HEK293T (cell line): ENCODE data around the gene SLC15A3.

Experiments used
- CTCF ChIA-PET: fragments of 350-600 bp; formaldehyde crosslinking; extraction: SDS; loops from one replicate; lab custom pipeline; 2021; ENCODE audit warnings: antibody characterized with exemption, inconsistent platforms; lab: Yijun Ruan, JAX
- POLR2A ChIA-PET: fragments of 350-600 bp; formaldehyde crosslinking; extraction: SDS; loops from one replicate; lab custom pipeline; 2020; ENCODE audit warnings: antibody characterized with exemption, inconsistent platforms; lab: Yijun Ruan, JAX
- DNase-seq: peaks from one replicate; pipeline ENCODE4 v3.0.0; 2012; ENCODE audit warnings: mixed read lengths; ENCODE audit errors: extremely low spot score
- ARNT ChIP-seq: fragments of 450-650 bp; IDR thresholded peaks from 2 replicates; pipeline ENCODE4 v1.6.1; 2017; ENCODE audit warnings: mild to moderate bottlenecking
- BHLHE40 ChIP-seq: fragments of 450-650 bp; IDR thresholded peaks from 2 replicates; pipeline ENCODE4 v1.6.1; 2016; ENCODE audit warnings: mild to moderate bottlenecking, moderate library complexity, borderline replicate concordance
- CTBP1 ChIP-seq: fragments of 450-650 bp; IDR thresholded peaks from 2 replicates; pipeline ENCODE4 v1.6.1; 2016; ENCODE audit warnings: borderline replicate concordance
- ELF4 ChIP-seq: fragments of 450-650 bp; IDR thresholded peaks from 2 replicates; pipeline ENCODE4 v1.6.1; 2017; ENCODE audit warnings: antibody characterized with exemption
- FOXA1 ChIP-seq: fragments of 450-650 bp; IDR thresholded peaks from 2 replicates; pipeline ENCODE4 v1.6.1; 2016; ENCODE audit warnings: mild to moderate bottlenecking
- FOXK2 ChIP-seq: fragments of 450-650 bp; IDR thresholded peaks from 2 replicates; pipeline ENCODE4 v1.6.1; 2016; ENCODE audit warnings: mild to moderate bottlenecking
- FOXM1 ChIP-seq: fragments of 450-650 bp; IDR thresholded peaks from 2 replicates; pipeline ENCODE4 v1.6.1; 2017; ENCODE audit warnings: mild to moderate bottlenecking, borderline replicate concordance
- HDGF ChIP-seq: fragments of 450-650 bp; IDR thresholded peaks from 2 replicates; pipeline ENCODE4 v1.6.1; 2017; ENCODE audit warnings: antibody characterized with exemption, borderline replicate concordance
- L3MBTL2 ChIP-seq: fragments of 450-650 bp; conservative IDR thresholded peaks from 2 replicates; pipeline ENCODE4 v1.6.1; 2016; ENCODE audit warnings: mild to moderate bottlenecking
- LEF1 ChIP-seq: fragments of 450-650 bp; IDR thresholded peaks from 2 replicates; pipeline ENCODE4 v1.6.1; 2017; ENCODE audit warnings: mild to moderate bottlenecking, borderline replicate concordance
- NFRKB ChIP-seq: fragments of 450-650 bp; IDR thresholded peaks from 2 replicates; pipeline ENCODE4 v1.6.1; 2016; ENCODE audit warnings: mild to moderate bottlenecking, moderate library complexity
- PKNOX1 ChIP-seq: fragments of 450-650 bp; IDR thresholded peaks from 2 replicates; pipeline ENCODE4 v1.6.1; 2016
- SP1 ChIP-seq: fragments of 450-650 bp; IDR thresholded peaks from 2 replicates; pipeline ENCODE4 v1.6.1; 2017
- SUZ12 ChIP-seq: fragments of 450-650 bp; IDR thresholded peaks from 2 replicates; pipeline ENCODE4 v1.6.1; 2016; ENCODE audit warnings: mild to moderate bottlenecking
- TARDBP ChIP-seq: fragments of 450-650 bp; IDR thresholded peaks from 2 replicates; pipeline ENCODE4 v1.6.1; 2016
- ZNF384 ChIP-seq: fragments of 450-650 bp; IDR thresholded peaks from 2 replicates; pipeline ENCODE4 v1.6.1; 2016

SLC15A3 gene

GRCh38 chr11:60923326-60923725, 28.6 kb downstream of the SLC15A3 start:
- no peak for DNase-seq
- CTCF ChIA-PET: interaction anchor here (1.5 kb wide), 1 partner anchor 93 kb away, joined by 3 read pairs; no protein-coding TSS in a partner anchor
- TF ChIP-seq PKNOX1 (no peak), ZNF384 (no peak), SP1 (no peak), FOXK2 (no peak), ARNT (no peak), FOXM1 (no peak), NFRKB (no peak), FOXA1 (no peak), CTBP1 (no peak), HDGF (no peak), L3MBTL2 (no peak), TARDBP (no peak), LEF1 (no peak)
- POLR2A ChIA-PET: interaction anchor here (1.4 to 1.7 kb wide), 2 partner anchors 10 to 17 kb away, joined by 5 to 10 read pairs; partner anchors contain the start of genes PRPF19 and TMEM109

- DNase-seq: no peak
- ChIA-PET CTCF (interaction anchor here (1.5 kb wide), 1 partner anchor 92 kb away, joined by 3 read pairs; no protein-coding TSS in a partner anchor), POLR2A (interaction anchor here (1.4 to 1.7 kb wide), 2 partner anchors 9 to 16 kb away, joined by 5 to 10 read pairs; partner anchors contain the start of genes PRPF19 and TMEM109)
- TF ChIP-seq FOXA1 (no peak), TARDBP (no peak), ELF4 (no peak), FOXM1 (no peak), CTBP1 (no peak), FOXK2 (no peak), BHLHE40 (no peak), NFRKB (no peak), PKNOX1 (no peak), SUZ12 (no peak)
Observed at GRCh38 chr11:60922906-60923305, 29.1 kb downstream of the SLC15A3 start.

GRCh38 chr11:60921777-60922335, 30.1 kb downstream of the SLC15A3 start:
- CTCF ChIA-PET: no interaction called here
- TF ChIP-seq PKNOX1 (no peak), HDGF (no peak), FOXA1 (no peak), NFRKB (no peak), ARNT (no peak), ZNF384 (no peak), ELF4 (no peak), FOXK2 (no peak), SUZ12 (no peak), L3MBTL2 (no peak), BHLHE40 (no peak)
- POLR2A ChIA-PET: interaction anchor here (1.0 kb wide), 1 partner anchor 16 kb away, joined by 4 read pairs; the partner anchor contains the start of gene PRPF19
- no peak for DNase-seq

- ChIA-PET CTCF (no interaction called here), POLR2A (interaction anchor here (1.0 kb wide), 1 partner anchor 15 kb away, joined by 4 read pairs; the partner anchor contains the start of gene PRPF19)
Observed at GRCh38 chr11:60921259-60921658, 30.7 kb downstream of the SLC15A3 start.

More at GRCh38 chr11:60921259-60921658, 30.7 kb downstream of the SLC15A3 start:
- TF ChIP-seq ZNF384 (no peak), ELF4 (no peak), SP1 (no peak), SUZ12 (no peak), FOXM1 (no peak), ARNT (no peak), FOXA1 (no peak), HDGF (no peak), NFRKB (no peak), L3MBTL2 (no peak), TARDBP (no peak), BHLHE40 (no peak), CTBP1 (no peak), FOXK2 (no peak), PKNOX1 (no peak), LEF1 (no peak)
- DNase-seq: no peak
